ENCODE results near the gene MN1.

DNA sequence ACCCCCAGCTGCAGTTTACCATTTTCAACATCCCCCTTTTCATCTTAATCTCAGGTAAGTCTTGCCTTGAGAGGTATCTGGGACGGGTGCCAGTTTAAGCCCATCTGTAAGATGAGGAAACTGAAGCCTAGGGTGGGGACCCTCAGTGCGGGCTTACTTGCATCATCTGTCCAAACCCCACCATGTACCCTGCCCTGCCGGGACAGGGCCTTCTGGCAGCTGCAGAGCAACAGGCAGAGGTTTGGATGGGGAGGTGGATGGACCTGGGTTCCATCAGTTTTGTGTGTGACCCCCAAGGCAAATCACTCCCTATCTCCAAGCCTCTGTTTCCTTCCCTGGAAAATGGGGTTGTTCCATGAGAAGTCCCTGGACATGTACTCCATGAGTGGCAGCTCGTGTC is 67.5 kb downstream of the MN1 start:
- TF ChIP-seq, protein P1, sequence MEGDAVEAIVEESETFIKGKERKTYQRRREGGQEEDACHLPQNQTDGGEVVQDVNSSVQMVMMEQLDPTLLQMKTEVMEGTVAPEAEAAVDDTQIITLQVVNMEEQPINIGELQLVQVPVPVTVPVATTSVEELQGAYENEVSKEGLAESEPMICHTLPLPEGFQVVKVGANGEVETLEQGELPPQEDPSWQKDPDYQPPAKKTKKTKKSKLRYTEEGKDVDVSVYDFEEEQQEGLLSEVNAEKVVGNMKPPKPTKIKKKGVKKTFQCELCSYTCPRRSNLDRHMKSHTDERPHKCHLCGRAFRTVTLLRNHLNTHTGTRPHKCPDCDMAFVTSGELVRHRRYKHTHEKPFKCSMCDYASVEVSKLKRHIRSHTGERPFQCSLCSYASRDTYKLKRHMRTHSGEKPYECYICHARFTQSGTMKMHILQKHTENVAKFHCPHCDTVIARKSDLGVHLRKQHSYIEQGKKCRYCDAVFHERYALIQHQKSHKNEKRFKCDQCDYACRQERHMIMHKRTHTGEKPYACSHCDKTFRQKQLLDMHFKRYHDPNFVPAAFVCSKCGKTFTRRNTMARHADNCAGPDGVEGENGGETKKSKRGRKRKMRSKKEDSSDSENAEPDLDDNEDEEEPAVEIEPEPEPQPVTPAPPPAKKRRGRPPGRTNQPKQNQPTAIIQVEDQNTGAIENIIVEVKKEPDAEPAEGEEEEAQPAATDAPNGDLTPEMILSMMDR (IDR thresholded peaks at IDR 0.05; ENCODE audit: low read depth, low read length, poor library complexity, severe bottlenecking): no peak
- TF ChIP-seq EZH2phosphoT487 (IDR thresholded peaks at IDR 0.05; ENCODE audit: borderline replicate concordance, low read length): no peak

Data from DOHH2 (cell line).